Stimulated activated CD4-positive, alpha-beta T cell treated with anti-CD3 and anti-CD28 coated beads, Interleukin-4, amount 100 ng/mL, for 24 hours (primary cell): ENCODE results near the gene VTA1.
"Not testable (repeated sequence)": the region's sequence is repeated elsewhere in the genome, so short reads cannot be mapped to it uniquely, and the experiment has no call there.

Source experiments
- DNase-seq: peaks from one replicate; pipeline ENCODE4 v3.0.0-alpha.2; 2020

The VTA1 gene

GRCh38 chr6:142146828-142147662 lies at the start of gene VTA1, which contains the start of gene NMBR:
TSS of gene VTA1 (plus strand) at chr6:142147263. CDS start at chr6:142147288, 25 bp downstream.
TSS of gene NMBR (minus strand) at chr6:142147122. CDS start at chr6:142088658, 58,464 bp downstream.
- peak; percentile 97 for DNase-seq

GRCh38 chr6:142104820-142105219 lies 42.2 kb upstream of the VTA1 start:
- not testable (repeated sequence) for DNase-seq

GRCh38 chr6:142110820-142111219 lies 36.2 kb upstream of the VTA1 start:
- DNase-seq: not testable (repeated sequence)

DNA sequence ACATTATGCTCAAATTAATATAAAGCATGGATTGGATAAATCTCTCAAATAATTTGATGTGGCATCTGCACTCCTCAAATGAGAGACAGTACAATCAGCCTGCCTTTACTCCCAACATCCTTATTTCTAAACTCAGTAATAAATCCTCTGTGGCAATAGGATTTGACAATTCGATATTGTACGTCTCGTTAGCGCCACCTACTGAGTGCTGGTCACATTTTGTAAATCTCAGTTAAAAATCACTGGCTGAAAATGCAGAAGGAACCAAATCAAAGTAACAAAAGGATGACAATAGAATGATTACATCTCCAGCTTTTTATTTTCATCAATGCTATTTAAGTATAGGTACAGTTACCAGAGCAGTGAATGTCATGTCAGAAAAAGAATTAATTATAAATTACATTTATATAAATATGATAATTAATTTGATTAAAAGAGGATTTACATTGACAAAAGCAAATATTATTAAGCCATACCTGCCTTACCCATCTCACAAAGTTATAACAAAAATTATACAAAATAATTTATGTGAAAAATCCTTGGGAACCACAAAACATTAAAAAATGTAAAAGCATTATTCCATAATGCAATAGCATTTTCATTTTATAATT lies 34.5 kb upstream of the VTA1 start:
- peak; percentile 80 for DNase-seq

GRCh38 chr6:142117366-142117765 lies 29.7 kb upstream of the VTA1 start:
- DNase-seq: no peak

- DNase-seq: no peak
Observed at GRCh38 chr6:142118328-142118727, 28.7 kb upstream of the VTA1 start.

DNA sequence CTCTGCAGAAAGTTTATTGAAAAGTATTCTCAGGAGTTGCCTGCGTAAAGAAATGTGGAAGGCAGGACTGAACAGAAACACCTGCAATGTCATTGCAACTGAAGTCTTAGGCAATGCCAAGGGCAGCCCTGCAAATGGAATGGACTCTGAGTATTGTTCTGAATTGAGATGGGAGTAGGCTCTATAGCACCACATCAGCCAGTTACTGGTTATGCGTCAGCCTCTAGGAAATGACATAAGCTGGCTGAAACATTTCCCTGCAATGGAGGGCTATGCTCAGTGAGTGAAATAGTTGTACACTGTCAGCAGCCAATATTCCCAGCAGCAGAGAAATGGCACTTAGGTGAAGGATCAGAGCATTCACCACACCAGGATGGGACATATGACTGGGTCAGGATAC lies 28.1 kb upstream of the VTA1 start:
- no peak for DNase-seq

DNA sequence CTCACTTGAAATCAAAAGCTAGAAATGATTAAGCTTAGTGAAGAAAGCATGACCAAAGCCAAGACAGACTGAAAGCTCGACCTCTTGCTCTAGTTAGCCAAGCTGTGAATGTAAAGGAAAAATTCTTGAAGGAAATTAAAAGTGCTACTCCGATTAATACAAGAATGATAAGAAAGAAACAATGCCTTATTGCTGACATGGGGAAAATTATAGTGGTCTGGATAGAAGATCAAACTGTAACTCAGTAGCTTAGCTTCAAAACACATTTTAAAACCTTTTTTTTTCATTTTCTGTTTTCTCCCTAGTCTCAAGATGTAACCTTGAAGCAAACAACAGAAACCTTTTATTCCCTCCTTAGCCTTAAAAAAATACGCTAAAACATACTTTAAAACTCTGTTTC lies 25.7 kb upstream of the VTA1 start:
- no peak for DNase-seq

DNA sequence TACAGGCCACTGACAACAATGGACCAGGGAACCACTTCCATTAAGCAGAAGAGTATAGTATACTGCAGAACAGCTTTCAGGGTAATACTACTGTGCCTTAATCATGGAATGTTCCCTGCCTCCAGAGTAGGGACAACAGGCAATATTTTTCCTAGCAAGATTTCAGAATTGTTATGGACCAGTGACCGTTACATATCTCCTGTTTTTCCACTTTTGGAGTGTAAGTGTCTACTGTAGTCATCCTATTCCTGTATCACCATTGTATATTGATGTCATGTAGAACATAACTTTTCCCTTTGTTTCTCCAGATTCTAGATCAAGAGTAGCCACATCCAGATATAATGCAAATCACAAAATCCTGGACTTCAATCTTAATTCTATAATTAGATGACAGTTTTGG lies 16.2 kb upstream of the VTA1 start:
- no peak for DNase-seq

- no peak for DNase-seq
Observed at GRCh38 chr6:142132625-142133024, 14.4 kb upstream of the VTA1 start, which contains the start of gene GJE1. TSS of gene GJE1 (plus strand) at chr6:142132925. CDS start at chr6:142133159, 234 bp downstream.

GRCh38 chr6:142138876-142139275 lies 8.2 kb upstream of the VTA1 start:
- no peak for DNase-seq

DNA sequence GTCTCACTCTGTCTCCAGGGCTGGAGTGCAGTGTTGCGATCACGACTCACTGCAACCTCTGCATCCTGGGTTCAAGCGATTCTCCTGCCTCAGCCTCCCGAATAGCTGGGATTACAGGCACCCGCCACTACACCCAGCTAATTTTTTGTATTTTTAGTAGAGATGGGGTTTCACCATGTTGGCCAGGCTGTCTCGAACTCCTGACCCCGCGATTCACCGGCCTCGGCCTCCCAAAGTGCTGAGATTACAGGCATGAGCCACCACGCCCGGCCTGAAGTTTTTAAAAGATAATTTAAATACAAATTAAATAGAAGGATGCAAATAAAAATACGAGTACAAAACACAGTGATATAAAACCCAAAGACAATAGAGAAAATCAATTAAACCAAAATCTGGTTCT lies 5.5 kb upstream of the VTA1 start:
- not testable (repeated sequence) for DNase-seq

GRCh38 chr6:142152746-142153145 lies 5.7 kb downstream of the VTA1 start:
- no peak for DNase-seq

- no peak for DNase-seq
Observed at GRCh38 chr6:142153196-142153595, 6.1 kb downstream of the VTA1 start.

DNA sequence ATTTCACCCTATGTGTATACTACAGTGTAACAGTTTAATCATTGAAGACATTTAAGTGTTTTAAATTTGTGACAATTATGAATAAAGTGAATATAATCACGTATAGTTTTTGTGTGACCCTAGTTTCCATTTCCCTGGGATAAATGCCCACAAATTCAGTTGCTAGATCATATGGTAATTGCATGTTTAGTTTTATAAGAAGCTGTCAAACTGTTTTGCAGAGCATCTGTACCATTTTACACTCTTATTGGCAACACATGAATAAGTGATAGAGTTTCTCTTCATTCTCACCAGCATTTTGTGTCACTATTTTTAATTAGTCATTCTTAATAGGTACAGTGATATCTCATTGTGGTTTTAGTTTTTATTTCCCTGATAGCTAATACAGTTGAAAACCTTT lies 7.3 kb downstream of the VTA1 start:
- DNase-seq: no peak

GRCh38 chr6:142155091-142155490 lies 8.0 kb downstream of the VTA1 start:
- DNase-seq: no peak

DNA sequence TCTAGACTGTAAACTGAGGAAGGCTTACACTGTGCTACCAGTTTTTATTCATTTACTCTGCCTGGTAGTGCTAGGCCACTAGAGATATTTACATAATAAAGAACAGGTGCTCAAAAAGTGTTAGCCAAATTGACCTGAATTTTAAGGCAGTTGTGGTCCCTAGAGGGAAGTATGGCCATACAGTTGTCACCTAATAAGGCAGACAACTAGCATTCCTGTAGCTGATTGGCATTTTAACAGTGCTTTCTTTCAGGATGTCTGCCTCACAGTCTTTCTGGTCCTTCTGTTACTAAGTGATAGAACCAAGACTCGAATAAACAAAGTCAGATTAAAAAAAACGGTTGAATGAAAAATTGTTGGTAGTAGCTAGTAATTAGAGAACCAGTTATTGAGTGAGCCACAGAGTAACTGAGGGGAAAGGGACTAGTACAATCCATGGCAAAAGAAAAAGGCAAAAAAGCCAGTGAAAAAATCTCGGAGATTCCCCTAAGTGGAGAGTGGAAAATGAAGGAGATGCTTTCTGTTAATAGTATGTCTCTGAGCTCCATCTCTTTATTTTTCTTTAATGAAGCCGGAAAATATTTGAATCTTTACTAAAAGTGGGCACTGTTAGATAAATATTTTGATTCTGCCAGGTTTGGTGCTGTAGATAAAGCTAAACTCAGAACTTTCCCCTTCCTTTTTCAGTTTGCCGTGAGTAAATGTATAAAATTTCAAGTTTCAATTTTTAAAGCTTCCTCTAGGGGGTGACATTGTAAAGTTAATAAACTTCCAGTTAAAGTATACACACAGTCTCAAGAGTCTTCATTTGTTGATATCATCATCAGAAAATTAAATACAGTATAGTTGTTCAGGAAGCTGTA lies 9.1 kb downstream of the VTA1 start:
- no peak for DNase-seq

DNA sequence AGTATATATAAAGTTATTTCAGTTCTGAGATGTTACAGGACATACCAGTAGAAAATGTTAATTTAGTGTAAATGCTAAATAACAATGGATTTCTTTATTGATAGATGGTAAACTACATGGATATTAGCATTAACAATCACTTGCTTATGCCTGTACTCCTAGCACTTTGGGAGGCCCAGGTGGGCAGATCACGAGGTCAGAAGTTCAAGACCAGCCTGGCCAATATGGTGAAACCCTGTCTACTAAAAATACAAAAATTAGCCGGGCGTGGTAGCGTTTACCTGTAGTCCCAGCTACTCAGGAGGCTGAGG lies 9.7 kb downstream of the VTA1 start:
- DNase-seq: not testable (repeated sequence)

GRCh38 chr6:142162780-142163179 lies 15.7 kb downstream of the VTA1 start:
- DNase-seq: no peak

GRCh38 chr6:142165227-142165626 lies 18.2 kb downstream of the VTA1 start:
- no peak for DNase-seq

DNA sequence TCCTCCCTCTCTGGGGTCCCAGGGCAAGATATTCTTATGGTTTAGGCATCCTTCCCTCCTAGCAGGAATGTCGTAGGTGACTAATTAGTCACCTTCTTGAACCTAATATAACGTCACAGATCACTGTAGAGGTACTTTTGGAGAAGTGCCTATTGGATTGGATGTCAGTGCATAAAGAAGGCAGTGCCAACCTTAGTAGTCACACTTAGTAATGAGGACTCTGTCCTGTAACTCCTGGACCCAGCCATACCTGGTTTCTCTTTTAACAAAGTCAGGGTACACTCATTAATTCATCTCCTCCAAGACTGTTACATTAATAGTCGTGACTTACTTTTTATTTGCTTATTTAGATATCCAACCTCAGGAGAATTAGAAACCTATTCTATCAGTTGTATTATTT lies 20.0 kb downstream of the VTA1 start:
- DNase-seq: no peak

DNA sequence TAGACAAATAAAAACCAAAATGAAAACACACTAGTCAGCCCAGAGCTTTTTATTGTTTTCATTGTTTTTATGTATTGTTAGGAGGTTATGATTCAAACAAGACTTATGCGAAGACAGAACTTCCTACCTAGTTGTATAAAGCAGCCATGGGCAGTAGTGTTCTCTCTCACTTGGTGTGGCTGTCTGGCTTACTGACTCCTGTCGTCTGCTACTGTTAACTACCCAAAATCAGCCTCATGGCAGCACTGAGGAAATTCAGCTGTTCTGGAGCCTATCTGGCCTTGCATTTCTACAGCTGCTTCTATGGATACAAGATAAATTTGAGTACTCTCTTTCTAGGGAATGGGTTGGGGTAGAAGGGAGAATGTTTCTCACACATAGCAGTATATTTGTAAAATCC lies 20.4 kb downstream of the VTA1 start:
- no peak for DNase-seq

GRCh38 chr6:142171351-142171750 lies 24.3 kb downstream of the VTA1 start:
- no peak for DNase-seq

- no peak for DNase-seq
Observed at GRCh38 chr6:142172758-142173157, 25.7 kb downstream of the VTA1 start.
